Astrocyte of the spinal cord (primary cell): ENCODE results near the gene MICALL1.
A peak's percentile ranks its signal among the peaks of the same experiment; 100 is the strongest.

Experiments
- DNase-seq: peaks from one replicate; pipeline ENCODE4 v3.0.0; 2011; ENCODE audit warnings: low read depth, low spot score
- H3K4me3 ChIP-seq: 2 replicates; pipeline ENCODE4 v1.5.1; 2011; ENCODE audit warnings: low read depth, mild to moderate bottlenecking, low read length, moderate library complexity
- in situ Hi-C: cut with HindIII; loops from 2 replicates; pipeline ENCODE4 v1.10.0; 2017; ENCODE audit warnings: low sequenced_read_pairs
- TF ChIP-seq, protein P1 (sequence below): IDR thresholded peaks from 2 replicates; pipeline ENCODE4 v1.5.1; 2012; ENCODE audit warnings: low read depth, mild to moderate bottlenecking, low read length, inconsistent platforms

MICALL1 gene

DNA sequence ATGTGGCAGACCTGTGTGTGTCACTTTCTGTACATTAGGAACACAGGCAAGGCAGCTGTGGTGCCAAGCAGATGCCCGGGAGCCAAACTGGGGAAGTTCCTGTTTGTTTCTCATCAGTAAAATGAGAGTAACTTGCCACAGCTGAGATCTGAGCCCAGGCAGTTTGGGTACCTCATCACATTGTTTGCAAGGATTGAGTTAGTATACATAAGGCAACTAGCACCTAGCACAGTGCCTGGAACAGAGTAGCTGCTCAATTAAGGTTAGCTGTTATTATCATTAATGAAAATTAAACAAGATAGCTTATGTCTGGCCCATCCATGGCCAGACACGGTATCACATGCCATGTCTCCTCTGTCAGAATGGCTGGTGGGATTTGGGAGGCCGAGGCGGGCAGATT, 70.5 kb downstream of the MICALL1 start:
- DNase-seq, result no peak
- no peak overlapping the region for H3K4me3 ChIP-seq
- TF ChIP-seq, protein P1, sequence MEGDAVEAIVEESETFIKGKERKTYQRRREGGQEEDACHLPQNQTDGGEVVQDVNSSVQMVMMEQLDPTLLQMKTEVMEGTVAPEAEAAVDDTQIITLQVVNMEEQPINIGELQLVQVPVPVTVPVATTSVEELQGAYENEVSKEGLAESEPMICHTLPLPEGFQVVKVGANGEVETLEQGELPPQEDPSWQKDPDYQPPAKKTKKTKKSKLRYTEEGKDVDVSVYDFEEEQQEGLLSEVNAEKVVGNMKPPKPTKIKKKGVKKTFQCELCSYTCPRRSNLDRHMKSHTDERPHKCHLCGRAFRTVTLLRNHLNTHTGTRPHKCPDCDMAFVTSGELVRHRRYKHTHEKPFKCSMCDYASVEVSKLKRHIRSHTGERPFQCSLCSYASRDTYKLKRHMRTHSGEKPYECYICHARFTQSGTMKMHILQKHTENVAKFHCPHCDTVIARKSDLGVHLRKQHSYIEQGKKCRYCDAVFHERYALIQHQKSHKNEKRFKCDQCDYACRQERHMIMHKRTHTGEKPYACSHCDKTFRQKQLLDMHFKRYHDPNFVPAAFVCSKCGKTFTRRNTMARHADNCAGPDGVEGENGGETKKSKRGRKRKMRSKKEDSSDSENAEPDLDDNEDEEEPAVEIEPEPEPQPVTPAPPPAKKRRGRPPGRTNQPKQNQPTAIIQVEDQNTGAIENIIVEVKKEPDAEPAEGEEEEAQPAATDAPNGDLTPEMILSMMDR, result no peak
- in situ Hi-C loops, result no loop called here

DNA sequence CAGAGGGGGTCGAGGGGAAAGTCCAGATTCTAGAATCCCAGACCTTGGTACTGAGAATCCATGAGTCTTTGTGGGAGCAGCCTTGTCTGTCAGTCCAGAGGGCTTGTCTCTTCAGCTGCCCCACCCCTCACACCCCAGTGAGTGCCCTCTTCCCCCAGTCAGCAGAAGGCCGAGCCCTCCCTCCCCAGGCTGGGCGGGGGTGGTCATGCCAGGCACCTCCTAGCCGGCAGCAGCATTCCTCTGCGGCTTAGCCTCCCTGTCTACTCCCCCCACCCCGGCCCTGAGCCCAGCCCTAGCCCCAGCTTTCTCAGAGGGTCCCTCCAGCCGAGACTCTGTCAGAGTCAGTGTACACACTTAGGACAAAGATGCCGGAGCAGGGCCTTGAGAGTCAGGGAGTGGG, 73.7 kb downstream of the MICALL1 start:
- TF ChIP-seq, protein P1, result no peak
- in situ Hi-C loops, result no loop called here
- no peak overlapping the region for H3K4me3 ChIP-seq
- no peak for DNase-seq

DNA sequence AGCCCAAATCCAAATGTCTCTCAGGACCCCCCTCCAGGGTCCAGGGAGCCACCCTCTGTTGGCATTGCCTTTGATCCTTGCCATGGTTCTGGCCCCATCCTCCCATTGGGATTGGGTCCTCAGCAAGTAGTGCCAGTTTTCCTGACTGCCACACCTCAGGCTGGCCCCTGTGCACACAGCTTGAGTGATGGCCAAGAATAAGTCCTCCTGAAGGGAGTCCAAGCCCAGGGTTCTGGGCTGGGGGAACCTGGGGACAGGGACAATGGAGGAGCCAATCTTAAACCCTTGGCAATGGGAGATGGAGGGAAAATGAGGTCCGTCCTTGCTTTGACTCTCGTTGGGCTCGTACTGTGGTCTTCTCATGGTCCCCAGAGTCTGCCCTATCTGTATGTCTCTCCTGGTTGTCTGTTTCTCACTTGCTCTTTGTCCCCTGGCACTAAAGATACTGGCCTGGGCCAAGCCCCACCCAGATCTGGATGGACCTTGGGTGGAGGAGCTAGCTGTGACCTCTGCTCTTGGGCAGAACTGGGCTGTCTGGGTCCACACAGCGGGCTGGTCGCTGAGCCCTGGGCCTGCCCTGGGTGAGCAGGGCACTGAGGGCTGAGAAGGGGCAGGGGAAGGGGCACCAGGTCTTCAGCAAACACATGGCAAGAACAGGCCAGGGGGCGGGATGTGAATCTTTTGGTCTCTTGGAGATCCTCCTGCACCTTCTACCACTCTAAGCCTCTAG, 75.3 kb downstream of the MICALL1 start:
- TF ChIP-seq, protein P1, result no peak
- in situ Hi-C loops, result no loop called here
- DNase-seq, result no peak
- no peak overlapping the region for H3K4me3 ChIP-seq

DNA sequence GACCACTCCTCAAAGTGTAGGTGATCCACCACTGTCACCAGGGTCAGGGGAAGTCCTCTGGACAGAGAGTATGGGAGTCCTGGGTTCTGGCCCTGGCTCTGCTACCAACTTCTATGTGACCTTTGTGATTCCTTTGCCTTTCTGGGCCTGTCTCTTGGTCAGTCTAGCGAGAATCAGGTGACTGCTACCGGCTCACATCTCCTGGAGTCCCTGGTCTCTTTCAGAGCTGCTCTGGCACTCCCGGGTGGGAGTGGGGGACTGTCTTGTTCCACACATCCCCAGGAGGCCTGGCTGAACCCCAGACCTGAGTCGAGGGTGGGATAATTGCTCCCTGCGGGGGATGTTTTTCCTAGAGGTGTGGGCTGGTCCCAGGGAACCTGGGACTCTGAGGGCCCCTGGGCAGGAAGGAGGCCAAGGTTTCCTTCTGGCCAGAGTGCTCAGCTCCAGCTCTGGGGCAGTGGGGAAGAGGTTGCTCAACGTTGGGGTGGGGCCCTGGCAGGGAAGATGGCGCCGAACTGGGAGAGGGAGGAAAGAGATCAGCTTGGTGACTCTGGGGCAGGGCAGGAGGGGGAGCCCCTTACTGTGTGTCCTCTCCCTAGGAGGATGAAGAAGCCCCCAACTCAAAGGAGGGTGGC, 76.2 kb downstream of the MICALL1 start:
- no peak for DNase-seq
- no peak overlapping the region for H3K4me3 ChIP-seq
- in situ Hi-C loops, result no loop called here
- TF ChIP-seq, protein P1, result no peak

DNA sequence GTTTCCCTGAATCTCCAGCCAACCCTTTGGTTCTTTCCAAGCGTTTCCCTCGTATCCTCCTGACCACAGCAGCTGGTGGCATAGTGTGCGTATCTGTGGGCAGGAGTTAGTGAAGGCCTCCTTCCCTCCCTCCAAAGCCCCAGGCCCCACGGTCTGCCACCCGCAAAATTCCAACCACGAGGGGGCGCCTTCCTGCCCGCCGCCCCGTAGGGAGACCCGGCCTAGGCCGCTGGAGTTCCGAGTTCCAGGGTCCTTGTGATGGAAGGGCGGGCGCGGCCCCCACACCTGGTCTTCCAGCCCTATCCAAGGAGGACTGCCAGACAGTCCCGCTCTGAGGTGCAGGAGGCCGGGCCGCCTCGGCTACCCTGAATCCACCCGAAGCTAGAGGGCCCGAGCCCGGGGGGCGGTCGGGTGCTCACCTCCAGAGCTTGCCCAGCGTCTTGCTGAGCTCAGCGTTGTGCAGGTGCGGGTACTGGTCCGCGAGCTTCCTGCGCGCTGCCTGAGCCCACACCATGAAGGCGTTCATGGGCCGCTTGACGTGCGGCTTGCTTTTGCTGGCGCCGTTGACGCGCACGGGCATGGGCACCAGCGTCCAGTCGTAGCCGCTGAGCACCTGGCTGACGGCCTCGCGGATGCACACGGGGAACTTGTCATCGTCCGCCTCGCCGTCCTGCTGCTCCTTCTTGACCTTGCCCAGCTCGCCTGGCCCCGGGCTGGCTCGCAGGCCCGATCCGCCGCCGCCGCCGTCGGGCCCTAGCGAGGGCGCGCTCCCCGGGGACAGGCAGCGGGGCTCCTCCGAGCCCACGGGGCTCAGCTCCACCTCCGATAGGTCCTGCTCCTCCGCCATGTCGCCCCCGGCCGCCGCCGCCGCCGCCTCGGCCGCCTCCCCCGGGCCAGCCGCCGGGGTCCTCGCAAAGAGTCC, 77.1 kb downstream of the MICALL1 start:
- in situ Hi-C loops, result no loop called here
- DNase-seq, result no peak
- H3K4me3 ChIP-seq, result no peak overlapping the region
- TF ChIP-seq, protein P1, result peak; percentile 39
